G401.6 (cell line): Measurements from ENCODE around the gene TMEM158.

ENCODE experiments used
- FAIRE-seq: peaks from 2 replicates; lab custom pipeline; 2012; peaks lifted over from hg19 to GRCh38; lab: Jason Lieb, UNC

Gene TMEM158

DNA sequence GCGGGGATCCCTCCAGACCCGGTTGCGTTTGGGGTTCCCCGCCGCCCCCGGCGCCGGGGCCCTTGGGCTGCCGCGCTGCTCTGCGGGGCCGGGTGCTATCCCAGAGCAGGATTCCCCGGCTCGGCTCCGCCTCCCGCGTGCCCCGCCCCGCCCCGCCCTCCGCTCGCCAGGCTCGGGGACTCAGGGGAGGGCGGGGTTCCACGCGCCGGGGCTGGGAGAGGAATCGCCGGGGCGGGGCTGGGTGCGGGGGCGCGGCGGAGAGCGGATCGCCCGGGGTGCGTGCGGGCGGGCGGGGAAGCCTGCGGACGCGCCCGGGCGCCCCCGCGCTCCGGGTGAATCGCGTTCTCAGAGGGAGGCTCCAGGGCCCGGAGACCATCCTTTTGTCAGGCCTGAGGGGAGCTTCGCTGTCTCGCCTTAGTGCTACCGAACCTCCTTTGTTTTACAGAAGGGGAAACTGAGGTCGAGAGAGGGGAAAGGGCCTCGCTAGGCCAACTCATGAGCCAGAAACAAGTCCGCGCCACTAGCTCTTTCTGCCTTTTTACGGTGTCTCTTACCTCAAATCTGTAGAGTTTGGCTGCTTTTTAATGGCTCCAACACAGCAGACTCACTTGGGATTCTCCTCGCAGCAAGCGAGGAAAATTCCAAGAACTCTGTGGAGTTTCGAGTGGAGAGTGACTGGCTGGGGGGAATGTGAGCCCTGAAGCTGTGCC is at the start of gene TMEM158:
TMEM158 (minus strand) TSS at position 82 of the 710 bp plus-strand sequence. CDS start 260 bp downstream, outside the sequence.
- FAIRE-seq = no peak

DNA sequence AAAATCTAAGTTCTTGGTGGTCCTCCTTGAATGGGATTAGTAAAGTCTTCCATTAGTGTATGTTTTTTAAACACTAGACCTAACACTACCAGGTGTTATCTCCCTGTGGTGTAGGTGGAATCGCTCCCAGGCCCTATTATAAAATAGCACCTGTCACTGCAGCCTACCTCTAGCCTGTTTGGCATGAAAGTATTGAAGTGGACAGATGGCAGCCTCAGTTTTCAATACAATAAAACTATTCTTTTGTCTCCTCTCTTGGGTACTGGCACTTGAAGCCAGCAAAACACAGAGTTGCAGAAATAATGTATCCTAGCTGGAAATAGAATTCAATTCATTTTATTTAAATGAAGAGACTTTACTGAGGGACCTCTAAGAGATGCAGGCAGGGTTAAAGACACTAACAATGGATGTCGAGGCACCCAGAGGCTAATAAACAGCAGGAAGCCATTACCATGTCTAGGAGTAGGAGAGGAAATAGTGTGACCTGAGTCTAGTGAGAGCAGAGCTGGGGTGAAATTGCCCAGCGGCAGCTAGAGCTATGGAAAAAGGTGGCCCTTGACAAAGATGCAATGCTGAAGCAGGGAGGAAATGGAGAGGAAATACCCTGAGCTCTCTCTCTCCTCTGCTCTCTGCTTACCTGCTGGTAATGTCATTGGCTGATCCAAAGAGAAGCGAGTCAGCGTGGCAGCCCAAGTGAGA is 49.1 kb upstream of the TMEM158 start:
- no peak for FAIRE-seq

DNA sequence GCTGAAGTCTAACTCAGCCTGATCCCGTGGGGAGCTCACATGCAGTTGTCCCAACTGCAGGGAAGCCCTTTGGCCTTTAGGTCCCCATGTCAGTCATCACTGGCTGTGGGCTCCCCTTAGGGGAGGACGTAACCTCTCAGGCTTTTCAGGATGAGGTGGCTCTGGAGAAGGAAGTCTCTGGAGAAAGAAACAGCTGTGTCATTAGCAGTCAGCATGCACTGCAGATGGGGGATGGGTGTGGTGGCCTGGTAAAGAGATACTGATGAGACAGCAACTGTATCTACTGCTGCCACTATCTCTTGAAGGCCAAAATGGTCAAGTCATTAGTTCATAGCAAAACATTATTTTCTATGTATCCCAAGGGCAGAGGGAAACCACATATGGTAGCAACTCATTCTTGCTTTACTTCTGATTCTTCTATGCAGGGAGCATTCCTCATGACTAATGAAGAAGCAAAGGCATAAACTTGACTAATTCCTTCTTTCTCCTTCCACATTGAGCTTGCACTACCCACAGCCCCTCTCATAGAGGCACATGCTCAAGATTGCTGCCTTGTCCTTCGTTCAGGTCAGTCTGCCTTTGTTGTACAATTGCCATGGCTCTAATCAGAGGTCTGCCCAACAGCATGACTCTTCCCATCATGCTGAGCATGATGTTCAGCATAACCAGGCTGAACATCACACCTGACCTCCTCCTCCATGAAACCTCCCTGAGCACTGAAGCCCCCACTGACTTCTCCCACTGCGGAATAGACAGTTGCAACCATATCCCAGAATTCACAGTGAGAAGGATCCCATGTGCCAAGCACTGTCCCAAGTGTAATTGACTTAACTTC is 47.8 kb upstream of the TMEM158 start:
- no peak for FAIRE-seq

DNA sequence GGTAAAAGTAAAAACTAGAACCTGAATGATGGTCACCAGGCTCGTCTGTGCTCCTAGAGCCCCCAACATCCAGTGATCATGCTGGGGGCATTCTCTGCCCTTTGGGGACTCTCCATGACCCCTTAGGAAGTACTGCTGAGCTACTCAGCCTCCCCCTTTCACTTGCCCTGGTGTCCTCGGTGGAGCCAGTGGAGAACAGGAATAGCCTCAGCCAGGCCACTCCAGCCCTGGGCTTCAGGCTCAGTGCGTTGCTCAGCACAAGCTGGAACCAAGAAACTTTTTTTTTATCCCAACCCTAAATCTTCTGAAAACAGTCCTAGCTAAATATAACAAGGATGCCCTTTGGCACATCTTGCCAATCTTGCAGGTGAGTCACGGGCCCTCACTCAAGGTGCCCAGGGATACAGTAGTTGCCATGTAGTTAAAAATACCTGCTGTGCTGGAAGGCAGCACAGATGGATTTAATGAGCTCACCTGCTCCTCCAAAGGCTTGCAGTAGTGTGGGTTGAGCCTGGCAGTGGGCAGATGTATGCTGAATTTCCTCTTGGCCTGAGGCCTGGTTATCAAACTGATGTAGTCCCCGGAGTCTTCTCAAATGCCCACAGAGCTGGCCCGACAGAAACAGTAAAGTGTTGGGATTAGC is 46.9 kb upstream of the TMEM158 start:
- no peak for FAIRE-seq

DNA sequence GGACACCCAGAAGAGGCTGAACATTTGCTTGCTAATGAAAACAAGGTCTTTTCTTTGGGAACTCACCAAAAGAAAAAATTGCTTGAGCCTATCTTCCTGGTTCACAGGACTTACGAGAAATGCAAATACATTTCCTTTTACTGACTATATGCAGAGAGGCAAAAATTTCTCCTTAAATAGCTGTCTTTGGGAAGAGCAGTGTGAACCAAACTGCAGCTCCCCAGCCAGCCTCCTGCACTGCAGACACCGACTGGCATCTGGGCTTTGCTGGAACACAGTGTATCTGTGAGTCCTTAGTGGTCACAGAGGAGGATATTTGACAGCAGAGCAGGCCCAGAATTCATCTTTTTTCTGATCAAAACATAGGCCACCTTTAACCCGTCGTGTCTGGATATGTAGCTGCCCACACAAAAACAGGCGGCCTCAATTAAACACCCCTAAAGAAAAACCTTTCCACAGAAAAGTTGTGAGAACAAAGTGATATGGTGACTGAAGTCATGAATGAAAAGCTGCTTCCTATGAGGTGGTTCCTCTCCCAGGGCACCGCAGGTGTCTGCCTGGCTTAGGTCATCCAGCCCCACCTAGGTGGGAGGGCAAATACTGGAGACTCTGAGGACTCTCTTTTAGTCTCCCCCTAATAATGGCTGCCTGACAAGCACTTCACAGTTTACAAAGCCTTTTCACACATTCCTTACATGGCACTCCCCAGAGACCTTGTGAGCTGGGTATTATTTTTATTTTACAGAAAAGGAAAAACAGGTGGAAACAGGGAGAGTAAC is 46.1 kb upstream of the TMEM158 start:
- no peak for FAIRE-seq

DNA sequence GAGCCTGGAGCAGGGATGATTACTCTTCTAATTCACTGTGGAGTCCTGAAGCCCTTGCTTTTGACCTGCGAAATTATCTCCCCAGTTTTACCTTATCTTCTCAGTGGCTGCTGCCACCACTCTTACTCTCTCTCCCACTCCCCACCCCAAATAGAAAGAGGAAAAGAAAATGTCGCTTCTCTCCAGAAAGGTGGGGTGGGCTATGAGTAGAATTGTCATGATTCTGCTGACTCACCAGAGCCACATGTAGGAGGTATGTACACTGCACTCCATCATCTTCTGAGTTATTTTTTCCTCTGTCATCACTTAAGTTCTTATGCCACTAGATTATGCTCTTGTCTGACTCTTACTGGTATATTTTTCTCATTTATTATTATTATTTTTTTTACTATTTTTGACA is 43.9 kb upstream of the TMEM158 start:
- no peak for FAIRE-seq

DNA sequence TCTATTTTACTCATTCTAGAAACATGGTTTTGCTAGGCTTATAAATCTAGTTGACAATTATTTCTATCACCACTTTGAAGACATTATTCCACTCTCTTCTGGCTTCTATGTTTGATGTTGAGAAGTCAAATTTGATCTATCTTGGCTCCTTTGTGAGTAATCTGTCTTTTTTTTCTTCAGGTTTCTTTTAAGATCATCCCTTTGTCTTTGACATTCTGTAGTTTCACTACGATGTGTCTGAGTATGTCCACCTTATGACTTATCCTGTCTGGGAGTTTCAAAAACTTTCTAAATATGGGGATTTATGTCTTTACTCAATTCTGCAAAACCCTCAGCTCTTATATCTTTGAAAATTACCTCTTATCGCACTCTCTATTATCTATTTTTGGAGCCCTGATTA is 41.0 kb upstream of the TMEM158 start:
- no peak for FAIRE-seq

DNA sequence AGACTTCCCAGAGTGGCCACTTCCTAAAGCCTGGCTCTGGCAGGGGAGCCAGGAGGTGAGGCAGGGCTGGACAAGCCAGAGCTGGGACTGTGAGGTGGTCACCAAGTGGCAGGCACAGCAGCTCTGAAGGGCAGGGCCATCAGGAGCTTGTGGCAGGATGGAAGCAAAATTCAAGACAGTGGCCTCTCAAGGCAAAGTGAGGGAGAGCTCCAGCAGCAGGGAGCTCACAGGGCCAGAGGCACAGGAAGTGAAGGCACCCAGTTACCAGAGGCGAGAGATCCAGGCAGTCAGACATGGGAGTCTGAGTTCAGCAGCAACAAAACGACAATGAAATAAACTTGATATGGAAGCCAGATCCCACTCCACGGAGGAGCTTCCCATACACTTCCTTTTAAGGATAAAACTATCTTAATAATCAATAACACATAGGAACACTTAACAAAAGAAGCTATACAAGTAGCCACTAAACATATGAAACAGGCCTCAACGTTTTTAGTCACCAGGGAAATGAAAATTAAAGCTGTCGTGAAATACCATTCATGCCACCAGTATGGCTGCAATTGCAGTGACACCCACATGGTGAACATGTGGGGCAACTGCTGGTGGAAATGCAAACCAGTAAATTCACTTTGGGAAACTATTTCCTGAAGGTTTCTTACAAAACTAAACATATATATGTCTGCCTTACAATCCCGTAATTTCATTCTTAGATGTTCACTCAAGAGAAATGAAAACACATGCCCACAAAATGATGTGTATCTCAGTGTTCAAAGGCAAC is 35.4 kb upstream of the TMEM158 start:
- no peak for FAIRE-seq

DNA sequence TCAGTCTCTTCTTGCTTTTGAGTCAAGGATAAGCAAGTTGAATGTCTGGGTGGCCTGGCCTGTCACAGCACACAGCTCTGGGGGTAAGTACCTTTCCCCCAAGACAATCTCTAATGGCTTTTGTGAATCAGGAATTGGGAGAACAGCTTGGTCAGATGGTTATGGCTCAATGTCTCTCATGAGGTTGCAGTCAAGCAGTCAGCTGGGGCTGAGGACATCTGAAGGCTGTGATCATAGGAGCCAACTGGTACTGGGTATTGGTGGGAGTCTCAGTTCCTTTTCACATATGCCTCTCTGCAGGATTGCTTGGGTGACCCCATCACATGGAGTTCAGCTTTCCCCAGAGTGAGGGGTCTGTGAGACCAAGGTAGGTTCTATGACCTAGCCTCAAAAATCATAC is 33.0 kb upstream of the TMEM158 start:
- FAIRE-seq = no peak

DNA sequence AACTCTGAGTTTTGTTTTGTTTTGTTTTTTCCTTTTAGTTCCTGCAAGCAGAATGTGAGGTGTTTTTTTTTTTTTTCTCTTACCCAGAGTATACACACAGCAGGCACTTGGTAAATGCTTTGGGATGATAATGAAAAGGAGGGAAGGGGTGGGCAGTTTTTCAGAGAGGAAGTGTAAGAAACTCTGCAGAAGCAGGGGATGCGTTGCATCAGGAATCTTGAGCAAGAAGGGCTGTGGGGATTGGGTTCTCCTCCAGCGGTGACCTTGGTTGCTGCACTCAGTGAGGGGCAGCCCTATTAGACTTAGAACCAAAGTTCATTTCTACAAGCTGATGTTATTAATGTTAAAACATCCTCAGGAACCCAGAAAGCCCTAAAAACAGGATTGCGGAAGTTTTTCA is 32.2 kb upstream of the TMEM158 start:
- no peak for FAIRE-seq

DNA sequence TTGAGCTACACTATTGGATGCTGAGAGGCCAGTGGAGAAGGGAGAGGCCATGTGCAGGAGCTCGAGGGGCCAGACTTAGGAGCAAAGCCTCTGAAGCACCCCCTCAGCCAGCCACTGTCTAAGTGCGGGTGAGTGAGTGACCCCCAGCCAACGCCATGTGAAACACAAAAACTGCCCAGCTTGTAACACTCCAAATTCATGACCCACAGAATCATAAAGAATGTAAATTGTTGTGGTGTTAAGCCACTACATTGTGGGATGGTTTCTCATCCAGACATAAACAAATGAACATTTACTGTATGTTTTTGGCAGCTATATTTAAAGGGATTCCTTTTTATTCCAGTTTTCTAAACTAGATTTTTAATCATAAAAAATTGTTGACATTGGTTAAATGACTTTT is 27.2 kb upstream of the TMEM158 start:
- no peak for FAIRE-seq

DNA sequence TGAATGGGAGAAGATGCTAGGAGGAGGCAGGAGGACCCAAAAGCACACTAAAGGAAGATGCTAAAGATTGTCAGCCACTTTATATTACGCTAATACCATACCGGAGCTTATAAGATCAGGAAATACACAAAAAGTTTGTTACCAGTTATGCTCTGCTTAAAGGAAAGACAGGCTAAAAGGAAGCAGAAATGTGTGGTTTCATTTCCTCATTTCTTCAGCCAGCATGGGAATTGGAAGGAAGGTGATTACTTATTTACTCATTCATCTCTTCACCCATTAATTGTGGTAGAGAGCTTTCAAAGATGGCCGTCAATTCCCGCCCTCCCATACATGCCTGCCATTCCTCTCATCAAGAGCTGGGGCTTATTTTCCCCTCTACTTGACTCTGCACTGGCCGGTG is 26.7 kb upstream of the TMEM158 start:
- no peak for FAIRE-seq

DNA sequence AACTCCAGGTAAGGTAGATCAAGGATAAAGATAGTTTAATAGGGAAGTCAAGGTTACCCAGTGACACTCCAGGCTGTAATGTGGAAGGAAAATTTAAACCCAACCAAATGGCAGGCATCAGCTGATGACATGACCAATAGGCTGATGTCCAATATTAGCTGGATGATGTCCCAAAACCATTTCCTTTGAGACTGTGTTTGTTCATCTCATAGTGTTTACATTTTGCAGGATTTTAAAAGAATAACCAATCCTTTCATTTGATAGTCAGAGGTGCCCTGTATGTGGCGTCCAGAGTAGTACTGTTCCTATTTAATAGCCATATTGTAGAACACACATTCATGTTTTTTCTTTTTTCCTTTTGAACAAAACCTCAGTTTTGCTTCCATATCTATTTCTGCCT is 23.3 kb upstream of the TMEM158 start:
- FAIRE-seq = no peak

DNA sequence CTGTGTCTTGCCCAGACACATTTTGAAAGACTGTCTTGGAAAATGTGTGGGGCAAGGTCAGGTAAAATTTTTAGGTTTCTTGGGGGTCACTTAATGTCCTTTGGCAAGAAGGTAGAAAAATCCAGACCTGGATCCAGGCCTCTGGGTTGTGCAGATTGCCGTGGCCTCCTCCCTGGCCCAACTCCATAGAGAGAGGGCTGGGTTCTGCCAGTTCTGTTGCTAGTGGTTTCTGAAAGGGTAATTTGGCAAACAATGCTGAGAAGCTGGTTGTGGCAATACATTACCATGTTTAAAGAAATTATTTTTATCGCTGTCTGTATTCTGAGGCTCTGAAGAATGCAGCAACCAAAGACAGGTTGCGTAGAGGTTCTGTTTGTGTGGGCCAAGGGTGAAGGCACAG is 20.2 kb upstream of the TMEM158 start:
- FAIRE-seq = no peak

DNA sequence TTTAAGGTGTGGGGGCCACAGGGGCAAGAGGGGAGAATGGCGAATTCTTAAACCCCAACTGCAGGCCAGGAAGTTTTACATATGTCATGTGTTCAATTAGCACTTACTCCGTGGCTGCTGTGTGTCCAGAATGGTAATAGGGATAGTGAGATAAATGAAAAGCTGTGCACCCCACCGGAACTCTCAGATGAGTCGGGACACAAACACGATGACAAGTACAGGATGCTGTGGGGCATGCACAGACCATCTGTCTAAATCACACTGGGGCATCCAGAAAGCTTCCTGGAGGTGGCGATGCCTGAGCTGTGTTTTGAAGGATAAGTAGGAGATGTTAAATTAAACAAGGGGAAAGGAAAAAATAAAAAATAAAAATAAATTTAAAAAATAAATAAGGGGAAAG is 18.3 kb upstream of the TMEM158 start:
- FAIRE-seq = no peak

DNA sequence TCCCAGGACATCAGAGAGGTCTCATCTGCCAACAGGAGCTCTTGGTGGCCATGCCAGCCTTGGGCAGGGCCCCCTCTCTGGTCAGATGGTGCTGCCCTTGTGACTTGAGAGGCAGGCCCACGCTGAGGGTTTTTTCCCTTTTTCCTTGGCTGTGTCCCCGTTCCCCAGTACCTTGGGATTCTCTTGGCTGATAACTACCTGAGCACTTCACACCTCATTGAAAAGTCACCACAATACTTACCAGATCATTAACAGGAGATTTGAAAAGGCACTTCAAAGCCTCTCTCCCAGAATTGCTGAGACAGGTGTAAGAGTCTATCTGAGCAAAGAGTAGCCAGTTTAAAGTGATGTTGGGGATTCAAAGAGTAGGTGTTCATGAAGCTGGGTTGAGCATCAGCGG is 15.1 kb upstream of the TMEM158 start:
- no peak for FAIRE-seq

DNA sequence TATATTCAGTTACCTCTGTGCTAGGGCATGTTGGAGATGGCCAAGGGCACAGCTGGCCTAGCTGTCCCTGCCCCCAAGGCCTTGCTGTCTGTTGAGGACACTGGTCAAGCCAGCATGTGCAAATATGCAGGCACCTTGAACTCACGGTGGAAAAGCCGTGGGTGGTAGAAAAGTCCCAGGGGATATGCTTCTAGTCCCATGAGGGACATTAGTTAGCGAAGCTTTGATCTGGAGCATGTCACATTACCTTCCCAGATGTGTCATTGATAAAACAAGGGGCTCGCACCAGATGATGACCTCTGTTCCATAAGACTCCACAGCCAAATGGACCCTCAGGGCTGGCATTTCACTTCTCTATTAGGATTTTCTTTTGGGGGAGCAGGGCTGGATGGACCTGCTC is 14.2 kb upstream of the TMEM158 start:
- FAIRE-seq = no peak

DNA sequence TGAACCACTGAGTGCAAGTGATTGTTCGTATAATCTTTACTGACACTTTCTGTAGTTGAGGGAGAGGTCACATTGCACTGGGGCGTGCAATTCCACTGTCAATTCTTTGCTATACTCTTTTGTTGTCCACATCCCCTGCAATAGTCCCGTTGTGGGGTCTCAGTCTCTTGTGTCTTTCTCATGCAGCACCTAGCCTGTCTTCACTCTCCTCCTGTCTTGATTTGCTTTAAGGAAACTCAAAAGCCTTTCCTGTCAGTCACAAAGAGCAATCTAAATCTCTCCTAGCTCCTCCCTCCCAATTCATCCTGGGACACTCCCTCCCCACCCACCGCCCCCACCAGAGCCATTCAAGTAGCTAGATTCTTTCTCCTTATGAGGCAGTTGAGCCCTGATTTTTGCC is 13.2 kb upstream of the TMEM158 start:
- FAIRE-seq = no peak

DNA sequence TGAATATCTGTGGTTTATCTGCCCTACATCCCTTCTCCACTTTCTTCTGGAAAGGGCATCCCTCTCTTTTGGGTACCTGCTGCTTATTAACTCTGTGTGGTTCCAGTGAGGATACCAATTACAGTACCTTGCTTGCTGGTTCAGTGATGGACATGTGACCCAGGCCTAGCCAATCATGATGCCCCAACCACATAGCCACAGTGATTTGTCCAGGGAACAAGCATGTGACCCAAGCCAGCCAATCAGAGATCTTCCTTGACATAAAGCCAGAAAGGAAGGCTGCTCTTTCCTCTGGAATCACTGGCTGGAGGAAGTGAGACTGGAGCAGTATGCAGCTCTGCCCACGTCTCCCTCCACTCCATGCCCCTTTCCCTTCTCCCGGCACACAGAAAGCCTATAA is 10.9 kb upstream of the TMEM158 start:
- FAIRE-seq = no peak

DNA sequence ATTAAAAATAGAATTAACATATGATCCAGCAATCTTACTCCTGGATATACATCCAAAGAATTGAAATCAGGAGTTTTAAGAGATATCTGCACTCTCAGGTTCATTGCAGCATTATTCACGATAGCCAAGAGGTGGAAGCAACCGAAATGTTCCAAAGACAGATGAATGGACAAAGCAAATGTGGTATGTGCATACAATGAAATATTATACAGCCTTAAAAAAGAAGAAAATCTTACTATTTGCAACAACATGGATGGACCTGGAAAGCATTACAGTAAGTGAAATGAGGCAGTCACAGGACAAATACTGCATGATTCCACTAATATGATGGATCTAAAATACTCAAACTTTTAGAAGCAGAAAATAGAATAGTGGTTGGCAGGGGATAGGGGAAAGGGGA is 9.3 kb upstream of the TMEM158 start:
- FAIRE-seq = no peak

DNA sequence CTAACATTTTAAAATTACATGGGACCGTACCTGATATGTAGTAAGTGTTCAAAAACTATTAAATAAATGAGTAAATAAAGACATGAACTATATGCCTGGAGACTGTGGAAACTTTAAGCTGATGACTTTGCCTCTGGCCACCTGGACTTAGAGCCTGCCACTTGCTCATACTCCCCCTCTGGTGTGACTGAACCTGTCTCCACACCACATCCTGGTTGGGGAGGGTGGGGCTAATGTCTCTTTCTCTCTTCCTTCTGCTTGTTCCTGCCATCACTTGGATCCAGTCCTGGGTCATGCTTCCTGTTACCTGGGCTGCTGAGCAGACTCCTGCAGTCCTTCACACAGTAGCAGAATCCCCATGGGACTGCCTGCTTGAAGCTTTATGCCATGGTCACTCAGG is 8.2 kb upstream of the TMEM158 start:
- FAIRE-seq = no peak
